Activated CD8-positive, alpha-beta memory T cell treated with anti-CD3 and anti-CD28 coated beads, Interleukin-2, amount 50 U/mL, for 1 hour (primary cell): Measurements from ENCODE around the gene EEFSEC.

Source experiments
- DNase-seq: peaks from one replicate; pipeline ENCODE4 v3.0.0-alpha.2; 2020; ENCODE audit errors: extremely low read depth

Gene EEFSEC

GRCh38 chr3:128217702-128218547 is 64.6 kb downstream of the EEFSEC start:
- no peak for DNase-seq

- no peak for DNase-seq
Observed at GRCh38 chr3:128218548-128219257, 65.4 kb downstream of the EEFSEC start.

- DNase-seq: no peak
Observed at GRCh38 chr3:128221328-128221727, 68.0 kb downstream of the EEFSEC start.

GRCh38 chr3:128222796-128223385 is 69.6 kb downstream of the EEFSEC start:
- DNase-seq: no peak

GRCh38 chr3:128226186-128226725 is 73.0 kb downstream of the EEFSEC start:
- no peak for DNase-seq

- DNase-seq: no peak
Observed at GRCh38 chr3:128226795-128227395, 73.6 kb downstream of the EEFSEC start.

- DNase-seq: no peak
Observed at GRCh38 chr3:128227507-128227906, 74.2 kb downstream of the EEFSEC start.

GRCh38 chr3:128228366-128228910 is 75.2 kb downstream of the EEFSEC start:
- no peak for DNase-seq

GRCh38 chr3:128229106-128229857 is 76.0 kb downstream of the EEFSEC start:
- DNase-seq: no peak

GRCh38 chr3:128231606-128232005 is 78.3 kb downstream of the EEFSEC start:
- DNase-seq: no peak

GRCh38 chr3:128232376-128233178 is 79.3 kb downstream of the EEFSEC start:
- no peak for DNase-seq

GRCh38 chr3:128235207-128235926 is 82.1 kb downstream of the EEFSEC start:
- no peak for DNase-seq

GRCh38 chr3:128236657-128237056 is 83.4 kb downstream of the EEFSEC start:
- DNase-seq: no peak

GRCh38 chr3:128237348-128238183 is 84.3 kb downstream of the EEFSEC start:
- DNase-seq: no peak

GRCh38 chr3:128238184-128238489 is 84.9 kb downstream of the EEFSEC start:
- DNase-seq: no peak

GRCh38 chr3:128239304-128239703 is 86.0 kb downstream of the EEFSEC start:
- no peak for DNase-seq

- no peak for DNase-seq
Observed at GRCh38 chr3:128240232-128240631, 87.0 kb downstream of the EEFSEC start.

- DNase-seq: no peak
Observed at GRCh38 chr3:128241741-128242140, 88.5 kb downstream of the EEFSEC start.
